GM04504 (cell line): ENCODE data around the gene TBC1D22A.
A peak's percentile ranks its signal among the peaks of the same experiment; 100 is the strongest.

Source experiments
- DNase-seq: peaks from one replicate; pipeline ENCODE4 v3.0.0-alpha.2; 2012; ENCODE audit warnings: low read depth

The TBC1D22A gene

DNA sequence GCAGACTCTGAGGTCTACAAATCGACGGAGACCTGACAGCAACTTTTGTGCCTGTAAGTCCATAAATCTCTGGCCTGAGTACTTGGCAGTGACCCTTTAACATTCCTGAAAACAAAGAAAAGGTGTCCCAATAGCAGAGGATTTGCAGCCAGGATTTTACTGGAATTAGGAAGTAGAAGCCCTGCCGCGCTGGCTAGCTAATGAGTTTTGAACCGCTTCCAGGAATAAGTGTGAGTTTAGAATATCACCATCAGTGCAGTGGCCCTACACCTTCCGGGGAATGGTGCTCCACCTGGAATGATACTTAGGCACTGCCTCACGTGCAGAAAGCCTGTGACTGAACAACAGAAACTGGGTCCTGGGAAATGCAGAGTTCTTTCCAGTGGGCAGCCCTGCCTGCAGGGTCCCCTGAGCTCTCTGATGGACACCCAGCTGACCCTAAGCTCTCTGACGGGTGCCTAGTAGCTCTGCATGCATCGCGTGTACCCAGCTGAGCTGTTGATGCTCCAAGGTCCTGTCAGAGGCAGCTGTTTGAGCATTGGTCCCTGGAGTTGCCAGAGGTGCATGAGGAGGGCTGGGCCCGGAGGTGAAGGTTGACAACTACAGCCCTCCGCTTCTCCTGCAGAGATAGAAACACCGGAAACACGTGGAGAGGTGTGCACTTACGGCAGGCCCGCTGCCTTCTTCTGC, 380.9 kb downstream of the TBC1D22A start:
- no peak for DNase-seq

DNA sequence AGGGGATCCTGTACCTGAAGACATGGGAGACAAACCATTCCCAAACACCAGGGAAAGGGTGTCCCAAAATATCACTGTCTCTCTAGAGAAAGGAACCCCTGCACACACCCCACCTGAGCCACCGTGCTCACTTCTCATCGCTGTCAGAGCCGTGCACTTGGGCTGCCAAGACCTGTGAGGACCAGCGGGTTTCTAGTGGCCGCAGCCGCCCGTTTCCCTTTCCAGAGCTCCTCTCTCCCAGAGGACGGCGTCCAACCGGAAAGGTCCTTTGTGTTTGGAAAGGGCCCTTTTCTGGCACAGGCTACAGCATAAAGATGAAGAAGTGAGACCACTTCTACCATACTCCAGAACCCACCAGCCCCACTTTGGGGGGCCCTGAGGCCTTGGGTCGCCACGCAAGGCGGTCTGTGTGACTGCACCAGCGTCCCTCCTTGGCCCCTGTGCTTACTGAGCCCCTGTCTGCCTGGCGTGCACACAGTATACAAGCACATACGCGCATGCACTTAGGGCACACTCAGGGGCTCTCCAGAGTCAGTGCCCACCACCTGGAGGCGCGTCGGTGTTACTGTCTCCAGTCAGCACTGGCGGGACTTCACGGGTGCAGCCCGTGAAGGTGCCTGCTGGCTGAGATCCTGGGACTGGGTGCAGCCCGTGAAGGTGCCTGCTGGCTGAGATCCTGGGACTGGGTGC, 381.8 kb downstream of the TBC1D22A start:
- DNase-seq, result no peak

DNA sequence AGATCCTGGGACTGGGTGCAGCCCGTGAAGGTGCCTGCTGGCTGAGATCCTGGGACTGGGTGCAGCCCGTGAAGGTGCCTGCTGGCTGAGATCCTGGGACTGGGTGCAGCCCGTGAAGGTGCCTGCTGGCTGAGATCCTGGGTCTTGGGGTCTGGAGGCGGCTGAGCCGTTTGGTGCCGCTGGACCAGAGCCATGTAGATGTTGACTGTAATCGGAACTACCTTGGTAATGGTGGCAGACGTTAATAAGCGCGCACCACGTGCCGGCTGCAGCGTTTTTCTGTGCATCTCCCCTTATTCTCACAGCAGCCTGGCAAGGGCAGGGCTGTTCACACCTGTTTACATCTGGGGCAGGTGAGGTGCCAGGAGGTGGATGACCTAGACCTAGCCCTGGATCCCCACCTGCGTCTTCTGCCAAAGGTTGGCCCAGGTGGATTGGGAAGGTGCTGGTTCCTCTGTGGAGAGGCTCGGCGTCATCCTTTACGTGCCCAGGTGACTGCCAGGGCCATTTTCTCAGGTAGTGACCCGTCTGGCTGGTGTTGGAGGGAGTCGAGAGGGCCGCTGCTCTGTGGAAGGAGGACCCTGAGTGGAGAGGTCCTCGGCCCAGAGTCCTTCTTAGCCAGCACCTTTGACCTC, 382.5 kb downstream of the TBC1D22A start:
- no peak for DNase-seq

DNA sequence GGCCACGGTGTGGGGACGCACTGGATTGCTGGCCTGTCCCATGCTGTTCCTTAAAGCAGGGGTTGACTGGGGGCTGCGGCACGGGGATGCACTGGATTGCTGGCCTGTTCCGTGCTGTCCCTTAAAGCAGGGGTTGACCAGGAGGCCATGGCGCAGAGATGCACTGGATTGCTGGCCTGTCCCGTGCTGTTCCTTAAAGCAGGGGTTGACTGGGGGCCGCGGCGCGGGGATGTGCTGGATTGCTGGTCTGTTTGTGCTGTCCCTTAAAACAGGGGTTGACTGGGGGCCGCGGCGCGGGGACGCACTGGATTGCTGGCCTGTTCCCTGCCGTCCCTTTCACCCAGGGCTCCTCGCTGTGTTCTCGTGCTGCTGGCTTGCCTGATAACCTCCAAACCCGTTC, 383.4 kb downstream of the TBC1D22A start:
- DNase-seq, result no peak

DNA sequence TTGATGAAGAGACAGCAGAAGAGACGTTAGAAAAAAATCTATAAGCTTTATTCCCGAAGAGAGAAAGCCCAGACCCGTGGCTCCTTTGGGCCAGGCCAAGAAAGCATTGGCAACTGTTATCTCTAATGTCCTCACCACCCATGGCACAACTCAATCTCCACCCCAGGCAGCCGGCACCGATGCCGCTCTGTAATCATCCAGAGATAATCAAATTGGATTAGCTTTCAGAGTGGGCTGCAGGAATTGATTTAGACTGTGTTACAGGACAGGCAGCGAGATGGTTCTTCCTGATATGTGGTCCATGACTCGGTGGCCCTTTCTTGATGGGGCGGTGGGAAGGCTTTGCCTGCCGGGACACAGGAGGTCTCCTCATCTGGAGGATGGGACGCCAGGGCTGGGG, 383.9 kb downstream of the TBC1D22A start:
- DNase-seq, result no peak

DNA sequence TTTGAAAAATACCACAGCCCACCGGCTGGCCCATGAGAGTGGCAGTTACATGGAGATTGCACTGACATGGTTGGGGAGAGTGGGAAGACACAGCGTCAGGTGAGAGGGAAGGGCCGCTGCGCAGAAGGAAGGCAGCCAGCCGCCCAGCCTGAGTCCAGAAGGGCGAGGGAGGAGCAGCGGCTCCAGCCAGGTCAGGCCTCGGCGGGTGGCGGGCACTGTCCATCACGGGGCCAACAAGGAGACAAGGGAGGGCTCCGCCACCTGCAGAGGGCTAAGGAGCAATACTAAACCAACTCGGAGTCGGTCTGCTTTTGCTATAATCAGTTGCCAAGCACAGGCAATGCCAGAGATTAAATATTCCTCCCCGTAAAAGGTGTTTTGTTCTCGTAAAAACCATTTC, 384.5 kb downstream of the TBC1D22A start:
- no peak for DNase-seq

DNA sequence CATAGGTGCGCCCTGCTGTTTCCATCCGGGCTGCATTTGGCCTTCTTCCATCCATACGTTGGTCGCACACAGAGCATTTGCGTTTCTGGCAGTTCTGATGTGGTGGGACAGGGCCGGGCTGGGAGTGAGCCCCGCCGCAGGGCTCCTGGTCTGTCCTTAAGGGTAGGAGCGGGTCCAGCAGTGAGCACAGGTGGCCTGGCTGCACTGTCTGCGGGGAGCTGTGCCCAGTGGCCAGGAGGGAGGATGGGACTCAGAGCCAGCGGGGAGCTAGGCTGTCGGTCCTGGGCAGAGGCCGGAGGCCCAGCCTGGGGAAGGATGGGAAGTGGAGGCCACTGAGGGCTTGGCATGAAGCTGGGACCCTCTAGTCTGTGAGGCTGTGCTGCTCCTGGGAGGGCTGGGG, 385.1 kb downstream of the TBC1D22A start:
- no peak for DNase-seq

DNA sequence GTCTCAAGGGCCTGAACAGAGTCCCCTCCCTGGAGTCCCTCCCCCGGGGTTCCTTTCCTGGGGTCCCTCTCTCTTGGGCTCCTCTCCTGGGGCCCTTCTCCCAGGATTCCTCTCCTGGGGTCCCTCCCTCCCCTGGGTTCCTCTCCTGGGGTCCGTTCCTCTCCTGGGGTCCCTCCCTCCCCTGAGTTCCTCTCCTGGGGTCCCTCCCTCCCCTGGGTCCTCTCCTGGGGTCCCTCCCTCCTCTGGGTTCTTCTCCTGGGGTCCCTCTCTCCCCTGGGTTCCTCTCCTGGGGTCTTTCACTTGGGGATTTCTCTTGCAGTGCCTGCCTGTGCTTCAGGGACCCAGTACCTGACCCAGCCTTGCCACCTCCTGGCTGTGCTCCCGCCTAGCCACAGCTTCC, 386.1 kb downstream of the TBC1D22A start:
- no peak for DNase-seq

DNA sequence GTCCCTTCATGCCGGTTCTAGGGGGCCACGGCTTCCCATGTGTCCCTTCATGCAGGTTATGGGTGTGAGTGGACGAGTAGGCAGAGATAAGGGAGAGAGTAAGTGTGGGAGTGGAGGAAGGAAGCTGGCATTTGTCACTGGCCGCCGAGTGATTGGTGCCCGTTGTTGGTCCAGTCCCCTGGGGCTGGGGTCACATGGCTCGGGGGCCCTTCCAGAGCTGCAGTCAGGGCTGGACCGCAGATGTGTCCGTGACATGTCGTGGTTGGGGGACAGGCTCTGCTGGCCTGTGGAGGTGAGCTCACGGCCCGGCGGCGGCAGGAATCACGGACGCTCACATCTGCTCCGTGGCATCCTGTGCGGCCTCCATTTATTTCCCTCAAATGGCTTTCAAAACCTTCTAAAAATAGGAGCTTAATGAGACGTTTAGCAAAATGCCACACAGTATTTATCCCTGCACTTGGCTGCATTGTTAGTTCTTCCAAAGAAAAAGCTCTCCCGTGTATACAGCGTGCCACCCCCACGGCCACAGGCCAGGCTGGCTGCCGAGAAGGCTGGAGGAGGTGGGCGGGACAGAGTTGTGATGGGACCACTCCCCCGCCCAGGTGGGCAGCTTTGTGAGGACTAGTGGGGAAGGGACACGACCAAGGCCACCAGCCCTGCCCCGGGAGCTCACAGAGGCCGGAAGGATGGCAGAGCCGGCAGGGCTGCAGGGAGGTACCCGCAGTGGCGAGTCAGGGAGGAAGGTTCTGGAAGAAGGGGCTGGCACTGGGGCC, 386.7 kb downstream of the TBC1D22A start:
- DNase-seq, result no peak

DNA sequence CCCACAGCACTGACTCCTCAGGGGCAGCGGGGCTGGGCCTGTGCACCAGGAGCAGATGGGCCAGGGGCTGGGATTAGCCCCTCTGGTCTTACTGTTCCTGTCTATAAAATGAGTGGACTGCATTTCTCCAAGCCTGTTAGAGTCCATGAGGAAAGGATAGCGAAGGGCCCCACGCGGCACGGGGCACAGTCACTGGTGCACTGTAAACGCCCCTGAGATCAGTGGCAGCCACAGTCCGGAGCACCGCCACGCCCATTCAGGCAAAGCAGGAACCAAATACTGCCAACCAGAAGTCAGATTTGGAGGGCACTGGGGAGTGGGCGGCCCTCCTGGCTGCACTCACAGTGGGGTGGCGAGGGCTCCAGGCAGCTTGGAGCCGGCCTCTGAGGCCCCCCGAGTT, 387.5 kb downstream of the TBC1D22A start:
- DNase-seq, result no peak

DNA sequence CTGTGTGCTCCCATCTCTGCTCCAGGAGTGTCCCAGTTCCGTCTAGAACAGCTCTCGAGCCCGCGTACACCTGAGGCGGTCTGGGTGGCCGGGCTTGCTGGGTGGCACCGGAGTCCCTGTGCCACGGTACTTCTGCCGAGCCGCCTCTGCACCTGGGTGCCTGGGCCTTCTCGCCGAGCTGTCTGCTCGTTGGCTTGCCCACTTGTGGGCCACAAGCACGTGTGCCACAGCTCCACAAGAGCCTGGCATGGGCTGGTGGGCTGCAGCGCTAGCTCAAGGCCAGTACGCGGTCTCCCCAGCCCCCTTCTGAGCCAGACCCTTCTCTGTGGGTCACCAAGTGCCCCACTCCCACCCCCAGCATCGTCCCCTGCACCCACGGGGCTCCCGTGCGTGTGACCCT, 388.0 kb downstream of the TBC1D22A start:
- DNase-seq, result no peak

DNA sequence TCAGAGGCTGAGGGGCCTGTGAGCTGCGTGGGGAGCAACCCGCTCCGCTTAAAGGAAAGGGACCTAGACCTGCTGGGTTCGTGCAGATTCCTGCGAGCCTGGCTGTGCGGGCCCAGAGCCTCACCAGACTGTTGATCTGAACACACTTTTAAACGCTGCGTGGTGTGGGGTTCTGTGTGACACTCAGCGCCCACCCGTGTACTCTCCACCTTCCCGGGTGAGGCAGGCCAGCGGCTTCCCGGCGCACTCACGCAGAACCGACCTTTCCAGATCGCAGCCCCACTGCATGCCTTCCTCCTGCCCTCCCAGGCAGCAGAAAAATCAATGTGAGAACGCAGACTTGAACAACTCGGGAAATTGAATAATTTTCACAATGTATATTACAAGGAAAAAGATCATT, 388.6 kb downstream of the TBC1D22A start:
- no peak for DNase-seq

DNA sequence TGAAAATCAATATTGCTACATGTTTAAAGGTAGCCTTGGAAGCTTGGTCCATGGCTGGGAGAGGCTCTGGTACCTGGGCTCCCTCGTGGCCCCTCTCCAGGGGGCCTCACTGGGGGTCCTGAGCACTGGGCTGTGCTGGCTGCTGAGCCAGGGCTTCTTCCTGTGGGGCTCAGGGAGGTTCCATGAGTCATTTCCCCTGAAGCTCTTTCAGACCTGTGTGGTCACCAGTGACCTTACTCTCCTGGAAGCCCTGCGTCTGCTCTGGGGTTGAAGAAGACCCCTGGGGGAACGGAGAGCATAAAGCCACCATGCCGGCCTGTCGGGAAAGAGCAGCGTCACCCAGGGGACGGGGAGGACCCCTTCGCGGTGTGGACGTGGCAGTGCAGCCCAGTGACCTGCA, 389.0 kb downstream of the TBC1D22A start:
- peak; percentile 6 for DNase-seq

DNA sequence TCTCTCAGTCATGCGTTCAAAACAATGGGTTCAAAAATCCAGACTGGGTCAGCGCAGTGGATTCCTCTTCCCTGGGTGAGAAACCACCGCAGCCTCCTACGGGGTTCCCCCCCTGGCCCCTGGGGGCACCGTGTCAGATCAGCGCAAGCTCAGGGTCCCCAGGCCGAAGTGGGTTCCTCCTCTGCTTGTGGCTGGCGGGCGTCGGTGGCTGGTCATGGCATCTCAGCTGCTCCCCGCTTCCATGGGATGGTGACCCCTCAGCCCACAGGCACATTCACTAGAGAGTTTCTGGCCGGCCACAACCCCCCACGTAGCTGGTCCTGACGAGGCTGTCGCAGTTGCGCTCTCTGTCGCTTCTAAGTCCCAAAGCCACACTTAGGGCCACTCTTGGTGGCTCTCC, 389.8 kb downstream of the TBC1D22A start:
- DNase-seq, result no peak

DNA sequence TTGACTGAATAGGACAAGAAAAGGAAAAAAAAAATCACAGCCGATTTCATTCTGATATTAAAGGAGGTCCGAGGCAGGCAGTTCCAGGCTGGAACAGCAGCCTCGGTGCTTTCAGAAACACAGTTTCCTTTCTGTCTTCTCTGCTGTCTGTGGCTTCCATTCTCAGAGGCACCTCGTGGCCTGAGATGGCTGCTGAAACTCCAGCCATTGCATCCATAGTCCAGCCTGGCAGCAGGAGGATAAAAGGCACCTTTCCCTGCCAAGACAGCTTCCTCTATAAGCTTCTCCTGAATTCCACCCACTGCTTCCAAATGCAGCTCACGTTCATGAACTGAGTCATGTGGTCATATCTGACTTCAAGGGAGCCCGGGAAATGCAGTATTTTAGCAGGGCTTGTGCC, 390.5 kb downstream of the TBC1D22A start:
- no peak for DNase-seq

DNA sequence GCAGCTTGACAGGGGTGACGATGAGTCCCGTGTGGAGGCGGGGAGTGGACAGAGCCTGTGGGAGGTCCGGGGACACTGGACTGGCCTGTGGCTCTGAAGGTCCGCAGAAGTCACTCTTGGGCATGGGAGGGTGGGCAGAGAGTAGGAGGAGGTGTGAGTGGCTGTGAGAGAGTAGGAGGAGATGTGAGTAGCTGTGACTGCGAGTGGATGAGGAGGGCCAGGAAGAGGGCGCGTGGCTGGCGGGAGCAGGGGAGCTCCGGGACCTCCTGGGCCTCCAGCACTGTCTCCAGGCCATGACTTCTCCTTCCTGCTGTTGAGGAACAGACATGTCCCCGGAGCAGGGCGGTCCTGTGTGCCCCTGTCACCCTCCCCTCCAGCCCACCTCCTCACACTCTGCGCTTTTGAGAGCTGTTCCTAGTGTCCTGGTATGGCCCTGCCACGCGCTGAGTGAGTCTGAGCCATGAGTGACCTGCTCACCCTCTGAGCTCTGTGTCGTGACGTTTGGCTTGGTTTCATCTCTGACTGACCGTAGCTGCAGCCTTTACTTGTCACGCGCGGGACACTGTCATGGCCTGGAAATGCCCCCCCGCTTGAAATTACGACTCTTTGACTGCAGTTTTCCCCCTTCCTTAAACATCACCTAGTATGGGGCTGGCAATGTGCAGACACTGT, 391.5 kb downstream of the TBC1D22A start:
- DNase-seq, result no peak

DNA sequence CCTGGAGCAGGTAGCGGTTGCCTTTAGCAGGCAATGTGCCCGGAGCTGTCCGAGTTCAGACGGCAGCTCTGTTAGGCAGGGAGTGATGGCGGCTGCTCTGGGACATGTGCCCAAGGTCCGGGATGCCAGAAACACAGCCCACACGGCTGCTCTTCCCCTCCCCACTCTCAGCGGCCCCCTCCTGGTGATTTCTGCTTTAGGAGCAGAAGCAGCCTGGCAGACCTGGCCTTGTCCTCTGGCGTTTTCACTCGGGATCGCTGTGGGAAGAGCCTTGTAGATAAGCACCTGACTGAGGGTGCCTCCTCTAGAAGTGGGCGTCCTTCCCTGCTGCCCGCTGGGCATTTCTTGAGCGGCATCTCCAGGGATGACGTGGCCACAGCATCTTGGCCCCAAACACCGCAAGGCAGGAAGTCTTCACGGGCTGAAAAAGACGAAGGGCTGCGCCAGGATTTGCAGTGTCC, 392.2 kb downstream of the TBC1D22A start:
- DNase-seq, result peak; percentile 62

DNA sequence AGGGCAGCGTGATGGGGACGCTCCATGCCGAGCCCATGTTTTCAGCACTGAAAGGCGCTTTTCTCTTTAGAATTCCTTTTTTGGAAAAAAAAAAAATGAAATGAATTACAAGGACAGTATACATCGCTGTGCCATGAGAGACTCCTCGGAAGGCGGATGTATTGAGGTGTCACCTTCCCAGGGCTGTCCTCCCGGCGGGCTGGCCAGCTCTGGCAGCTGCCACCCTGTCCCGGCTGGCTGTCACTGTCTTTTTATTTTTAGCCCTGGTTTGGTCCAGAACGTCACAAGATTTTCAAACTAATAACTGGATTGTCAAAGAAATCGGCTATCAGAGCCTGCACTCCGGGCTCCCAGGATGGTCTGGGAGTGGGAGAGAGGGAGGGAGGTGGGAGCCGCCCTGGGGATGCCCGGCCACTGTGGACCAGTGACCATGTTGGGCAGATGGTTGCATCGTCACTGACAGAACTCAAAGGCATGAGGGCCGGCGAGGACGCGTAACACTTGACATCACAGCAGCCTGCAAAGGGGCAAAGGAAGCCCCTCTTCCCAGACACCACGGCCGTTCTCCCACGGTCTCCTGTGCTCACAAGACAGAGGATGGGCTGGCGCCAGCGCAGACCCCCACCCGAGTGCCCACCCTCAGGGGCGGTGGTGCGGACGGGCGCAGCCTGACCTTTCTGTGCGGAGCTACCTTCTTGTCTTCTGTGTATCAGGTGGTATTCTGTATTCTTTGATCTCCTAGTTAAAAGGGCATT, 392.9 kb downstream of the TBC1D22A start:
- no peak for DNase-seq

DNA sequence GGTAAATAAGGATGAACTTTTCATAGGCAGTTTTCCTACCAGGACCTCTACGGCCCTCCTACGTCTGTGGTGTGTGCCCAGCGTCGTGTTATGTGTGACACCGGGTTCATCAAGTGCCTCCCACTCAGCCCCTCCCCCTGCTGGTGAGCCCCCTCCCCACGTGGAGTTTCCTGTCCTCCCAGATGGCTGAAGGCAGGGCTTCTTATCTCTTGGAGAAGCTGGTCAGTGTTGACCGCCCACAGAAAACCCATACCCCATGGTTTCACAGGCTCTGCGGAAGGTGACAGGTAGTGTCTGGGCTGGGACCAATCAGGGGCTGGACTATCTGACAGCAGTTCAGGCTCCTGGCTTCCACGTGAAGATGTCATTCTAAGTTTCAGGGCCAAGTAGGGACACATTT, 393.5 kb downstream of the TBC1D22A start:
- DNase-seq, result no peak

DNA sequence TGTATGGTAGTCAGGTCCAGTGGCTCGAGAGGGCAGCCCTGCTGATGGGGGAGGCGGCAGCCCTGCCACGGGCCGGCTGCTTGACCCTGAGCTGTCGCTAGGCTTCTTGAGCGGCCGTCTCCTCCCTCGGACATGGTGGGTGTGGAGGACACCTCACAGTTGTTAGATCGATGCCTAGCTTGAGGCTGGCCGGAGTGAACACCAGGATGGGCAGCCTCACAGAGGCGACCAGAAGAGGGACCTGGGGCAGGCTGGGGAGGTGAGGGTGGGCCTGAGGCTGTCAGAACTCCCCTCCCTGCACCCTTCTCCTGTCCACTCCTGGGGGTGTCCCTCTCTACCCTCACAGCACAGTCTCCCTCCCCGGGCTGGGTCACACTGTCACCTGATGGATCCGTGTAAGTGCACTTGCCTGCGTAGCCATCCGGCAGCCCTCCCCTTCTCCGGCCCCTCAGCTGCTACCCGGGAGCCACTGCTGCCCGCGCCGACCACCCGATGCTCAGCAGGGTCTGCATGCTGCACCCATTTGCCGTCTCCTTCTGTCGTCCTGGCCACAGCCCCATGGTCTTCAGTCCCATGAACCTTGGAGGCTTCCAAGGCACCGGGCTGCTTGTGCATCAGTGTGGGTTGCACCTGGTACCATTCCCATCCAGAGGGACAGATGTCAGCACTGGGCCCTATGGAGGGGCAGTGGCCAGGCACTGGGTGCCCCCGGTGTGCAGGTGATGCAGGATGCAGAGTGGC, 394.1 kb downstream of the TBC1D22A start:
- no peak for DNase-seq

DNA sequence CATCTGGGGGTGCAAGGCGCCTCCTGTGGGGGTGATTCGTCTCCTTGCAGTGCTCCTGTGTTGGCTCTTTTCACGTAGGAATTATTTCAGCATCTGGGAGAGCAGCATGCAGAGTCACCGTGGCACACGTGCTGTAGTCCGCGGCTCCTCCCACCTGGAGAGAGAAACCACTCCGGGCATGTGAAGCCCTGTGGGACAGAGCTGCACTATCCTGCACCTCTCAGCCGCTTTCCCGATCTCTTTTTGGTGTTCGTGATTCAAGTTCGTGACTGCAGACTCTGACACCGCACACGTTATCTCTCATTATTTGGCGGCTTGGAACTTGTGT, 394.6 kb downstream of the TBC1D22A start:
- DNase-seq, result no peak
